GM19099 (cell line): ENCODE measurements around the gene DHRS7B.

Source experiments
- POLR2A ChIP-seq: IDR thresholded peaks from 3 replicates; pipeline ENCODE4 v1.6.1; 2011; ENCODE audit warnings: low read depth; ENCODE audit not compliant: insufficient read length; ENCODE audit errors: extremely low read depth

Gene DHRS7B

DNA sequence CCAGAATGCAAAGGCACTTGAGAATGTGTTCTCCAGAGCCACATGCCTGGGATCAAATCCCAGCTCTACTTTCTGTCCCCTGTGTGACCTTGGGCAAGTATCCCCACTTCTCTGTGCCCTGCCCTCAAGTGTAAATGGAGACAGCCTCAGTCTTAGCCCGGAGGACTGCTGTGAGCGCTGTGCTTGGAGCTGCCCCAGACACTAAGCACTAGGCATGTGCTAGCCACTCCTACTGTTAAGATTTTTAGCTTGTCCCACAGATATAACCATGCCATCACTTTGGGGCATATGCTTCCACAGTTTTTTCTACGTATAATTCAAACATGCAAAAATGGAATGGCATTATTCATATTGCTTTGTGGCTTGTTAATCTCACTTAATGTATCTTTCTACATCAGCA, 57.8 kb downstream of the DHRS7B start:
- TF ChIP-seq POLR2A = no peak

DNA sequence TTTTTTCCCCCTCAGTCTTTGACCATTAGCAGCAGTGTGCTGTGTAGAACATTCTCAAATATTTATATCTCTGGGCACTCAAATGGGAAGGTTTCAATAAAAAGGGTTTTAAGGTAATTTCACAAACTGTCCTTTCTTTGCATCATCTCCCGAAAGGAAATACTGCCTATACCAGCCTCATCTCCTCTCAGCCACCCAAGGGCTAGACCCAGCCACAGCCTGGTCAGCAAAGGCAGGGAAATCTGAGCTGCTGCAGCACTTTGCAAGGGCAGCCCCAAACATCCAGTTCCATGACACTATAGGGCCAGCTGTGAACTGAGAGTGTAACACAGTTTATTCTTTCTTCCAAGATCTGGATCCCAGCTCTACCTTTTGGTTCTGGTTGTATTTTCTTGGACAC, 58.3 kb downstream of the DHRS7B start:
- TF ChIP-seq POLR2A = no peak

DNA sequence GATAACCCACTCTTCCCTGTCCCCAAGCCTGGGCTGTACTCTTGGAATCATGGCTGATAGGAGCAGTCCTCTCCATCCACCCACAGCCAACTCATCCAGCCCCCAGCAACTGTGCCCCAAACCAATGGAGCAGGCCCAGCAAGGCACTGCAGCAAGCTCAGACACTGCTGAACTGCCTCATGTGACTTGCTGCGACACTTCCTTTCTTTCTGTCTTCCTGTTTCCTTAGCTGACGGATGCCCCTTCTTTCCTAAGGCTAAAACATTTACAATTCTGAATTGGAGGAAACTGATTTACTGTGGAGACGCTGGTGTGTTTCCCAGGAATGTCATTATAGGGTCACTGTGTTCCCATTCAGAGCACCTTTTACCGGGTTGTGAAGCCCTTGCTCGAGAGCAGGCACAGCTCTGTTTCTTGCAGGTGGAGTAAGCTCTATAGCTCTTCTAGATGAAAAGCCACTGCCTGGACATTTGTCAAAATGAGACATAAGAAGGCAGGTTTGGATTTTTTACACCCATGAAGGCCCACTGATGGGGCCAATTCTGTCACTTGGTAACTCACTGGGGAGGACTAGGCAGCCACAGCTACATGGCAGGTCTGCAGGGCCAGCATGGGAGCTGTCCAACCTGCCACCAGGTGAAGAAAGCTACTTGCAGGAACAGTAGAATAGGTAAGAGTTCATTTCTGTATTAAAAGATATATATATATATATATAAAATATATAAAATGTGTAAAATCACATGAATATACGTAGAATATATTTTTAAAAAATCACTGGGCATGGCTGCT, 59.8 kb downstream of the DHRS7B start:
- TF ChIP-seq POLR2A = no peak

DNA sequence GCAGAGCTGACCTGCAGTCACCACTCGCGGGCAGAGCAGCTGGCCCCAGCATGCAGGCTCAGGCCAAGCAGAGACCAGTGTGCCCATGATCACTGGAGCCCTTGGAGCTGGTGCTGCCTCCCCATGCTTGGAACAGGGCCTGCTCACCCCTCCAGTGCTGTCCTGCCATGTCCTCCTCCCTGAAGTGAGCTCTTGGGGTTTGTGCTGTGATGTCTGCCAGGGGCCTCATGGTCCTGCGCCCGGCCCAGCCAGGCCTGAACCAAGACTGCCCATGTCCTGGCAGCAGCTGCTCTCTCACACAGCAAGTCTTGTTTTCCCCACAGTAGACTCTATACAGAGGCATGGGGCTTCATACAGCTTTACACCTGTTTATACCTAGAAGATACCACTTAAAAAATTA, 62.6 kb downstream of the DHRS7B start:
- no peak for TF ChIP-seq POLR2A

DNA sequence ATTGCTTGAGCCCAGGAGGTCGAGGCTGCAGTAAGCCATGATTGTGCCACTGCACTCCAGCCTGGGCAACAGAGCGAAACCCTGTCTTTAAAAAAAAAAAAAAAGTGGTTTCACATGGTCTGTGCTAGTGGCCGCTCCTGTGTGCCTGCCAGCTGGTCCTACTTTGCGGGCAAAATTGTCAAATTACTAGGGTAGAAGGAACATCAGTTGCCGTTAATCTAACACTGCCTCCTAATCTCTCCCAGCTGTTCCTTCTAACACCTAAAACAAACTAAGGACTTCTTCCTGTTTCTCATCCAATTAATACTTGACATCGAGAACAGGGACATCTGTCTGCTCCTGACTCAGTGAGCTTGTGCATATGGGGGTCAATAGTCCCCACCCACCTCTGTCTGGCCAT, 63.3 kb downstream of the DHRS7B start:
- no peak for TF ChIP-seq POLR2A

DNA sequence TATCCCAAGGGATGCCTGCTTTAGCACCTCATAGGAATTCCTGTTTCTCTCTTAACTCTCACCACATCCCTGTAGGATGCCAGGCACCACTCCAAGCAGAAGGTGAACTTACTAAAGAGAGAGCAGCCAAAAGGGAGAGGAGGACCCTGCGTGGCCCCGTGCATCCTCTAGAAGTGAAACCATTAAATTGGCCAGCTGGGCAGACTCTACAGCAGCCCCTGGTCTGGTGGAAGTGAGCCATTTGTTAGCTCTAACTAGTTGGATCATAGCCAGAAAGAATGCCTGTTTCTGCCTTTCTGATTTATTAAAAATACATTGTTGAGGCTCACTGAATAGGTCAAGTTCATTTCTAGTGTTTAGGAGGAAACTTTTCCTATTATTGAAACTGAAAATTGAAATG, 64.9 kb downstream of the DHRS7B start:
- TF ChIP-seq POLR2A = no peak

DNA sequence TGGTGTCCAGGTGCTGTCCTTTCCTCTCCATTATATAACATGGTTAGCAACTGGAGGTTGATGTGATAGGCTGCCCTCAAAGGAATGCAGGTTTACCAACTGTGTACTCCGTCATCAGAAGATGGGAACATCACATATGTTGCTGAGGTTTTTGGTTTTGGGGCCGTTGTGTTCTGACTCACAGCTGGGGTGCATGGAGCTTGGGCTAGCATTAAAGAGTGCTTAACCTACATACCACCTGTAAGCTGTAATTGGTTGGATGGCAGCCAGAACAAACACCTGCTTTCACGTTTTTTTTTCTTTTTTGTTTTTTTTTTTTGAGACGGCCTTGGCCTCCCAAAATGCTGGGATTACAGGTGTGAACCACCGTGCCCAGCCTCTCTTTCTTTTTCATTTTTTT, 66.3 kb downstream of the DHRS7B start:
- no peak for TF ChIP-seq POLR2A

DNA sequence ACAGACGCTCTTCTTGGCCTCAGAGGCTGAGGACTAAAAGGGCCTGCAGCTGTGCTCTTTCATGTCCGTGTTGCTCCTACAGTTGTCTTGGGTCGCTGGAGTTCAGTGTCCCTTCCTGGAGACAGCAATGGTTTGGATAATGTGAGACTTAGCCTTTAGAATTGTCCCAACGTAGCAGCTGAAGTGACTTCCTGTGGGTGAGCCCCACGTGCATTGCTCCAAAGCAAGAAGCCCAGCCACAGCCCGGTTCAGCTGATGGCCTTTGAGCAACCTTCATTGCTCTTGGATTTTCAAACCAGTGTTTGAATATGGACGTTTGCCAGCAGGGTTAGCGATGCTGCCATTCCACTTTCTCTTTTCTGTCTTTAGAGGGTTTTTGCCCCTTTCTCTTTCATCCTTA, 67.5 kb downstream of the DHRS7B start:
- no peak for TF ChIP-seq POLR2A

DNA sequence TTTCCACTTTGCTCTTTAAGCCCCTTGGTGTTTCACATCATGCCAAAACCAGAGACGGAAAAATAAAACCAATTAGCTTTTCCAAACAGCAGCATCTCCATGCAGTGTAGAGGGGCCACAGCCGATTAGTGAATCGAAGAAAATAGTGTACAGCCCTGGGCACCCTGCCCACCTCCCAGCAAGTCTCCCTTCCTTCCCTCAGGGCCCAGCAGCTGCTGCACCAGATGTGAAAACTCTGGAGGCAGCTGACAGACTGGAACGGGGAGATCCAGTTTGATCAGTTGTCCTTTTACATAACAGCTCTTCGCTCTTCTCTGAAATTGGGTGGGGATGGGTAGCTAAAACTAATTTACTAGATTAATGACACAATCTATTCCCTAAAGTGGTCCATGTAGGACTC, 67.9 kb downstream of the DHRS7B start:
- TF ChIP-seq POLR2A = no peak

DNA sequence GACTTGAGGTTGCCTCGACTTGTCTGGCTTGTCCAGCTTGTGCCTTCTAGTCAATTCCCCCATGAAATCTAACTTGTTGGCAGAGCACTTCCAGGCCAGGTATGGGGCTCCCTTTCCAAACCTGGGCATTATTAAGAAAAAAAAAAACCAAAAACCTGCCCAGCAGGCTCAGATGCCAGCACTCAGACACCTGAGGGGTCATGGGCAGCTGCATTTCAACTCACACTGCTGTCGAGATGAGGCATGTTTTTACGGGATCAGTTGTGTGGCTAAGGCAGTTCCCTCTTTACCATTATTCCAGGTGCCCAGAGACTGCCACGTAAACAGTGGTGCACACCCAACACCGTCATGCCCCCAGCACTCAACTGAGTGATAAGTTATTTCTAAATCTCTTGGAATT, 69.4 kb downstream of the DHRS7B start:
- no peak for TF ChIP-seq POLR2A

DNA sequence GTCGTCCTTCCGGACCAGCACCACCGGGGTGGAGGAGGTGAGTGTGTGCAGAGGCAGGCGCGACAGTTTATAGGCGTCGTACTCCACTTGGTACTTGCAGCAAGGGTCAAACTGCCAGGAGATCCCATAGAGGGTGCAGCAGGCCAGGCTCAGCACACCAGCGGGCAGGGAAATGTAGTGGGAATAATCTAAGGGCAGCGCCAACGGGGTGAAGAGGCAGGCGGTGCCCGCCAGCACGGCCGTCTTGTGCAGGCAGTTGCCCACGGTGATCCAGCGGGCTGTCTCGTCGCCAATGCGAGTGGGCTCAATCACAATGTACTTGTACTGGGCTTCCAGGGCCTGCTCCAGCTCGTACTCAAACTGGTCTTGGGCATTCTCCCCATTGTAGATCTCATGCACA, 71.6 kb downstream of the DHRS7B start:
- TF ChIP-seq POLR2A = no peak

DNA sequence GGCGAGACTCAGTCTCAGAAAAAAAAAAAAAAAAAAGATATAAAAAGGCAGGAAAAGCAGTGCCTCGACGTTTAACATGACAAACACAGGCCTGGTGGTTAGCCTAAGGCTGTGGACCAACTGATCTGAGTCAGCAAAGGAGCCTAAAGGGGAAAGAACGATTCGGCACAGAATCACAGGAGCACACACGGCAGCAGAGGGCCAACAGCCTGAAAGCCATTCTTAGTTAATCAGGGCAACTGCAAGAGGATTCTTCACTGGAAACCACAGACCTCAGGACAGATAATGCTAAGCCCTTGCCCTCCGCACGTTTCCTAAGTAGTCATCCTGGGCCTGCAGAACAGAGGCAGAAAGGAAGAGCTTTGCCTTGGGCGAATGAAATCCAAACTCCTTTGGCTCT, 72.5 kb downstream of the DHRS7B start:
- no peak for TF ChIP-seq POLR2A

DNA sequence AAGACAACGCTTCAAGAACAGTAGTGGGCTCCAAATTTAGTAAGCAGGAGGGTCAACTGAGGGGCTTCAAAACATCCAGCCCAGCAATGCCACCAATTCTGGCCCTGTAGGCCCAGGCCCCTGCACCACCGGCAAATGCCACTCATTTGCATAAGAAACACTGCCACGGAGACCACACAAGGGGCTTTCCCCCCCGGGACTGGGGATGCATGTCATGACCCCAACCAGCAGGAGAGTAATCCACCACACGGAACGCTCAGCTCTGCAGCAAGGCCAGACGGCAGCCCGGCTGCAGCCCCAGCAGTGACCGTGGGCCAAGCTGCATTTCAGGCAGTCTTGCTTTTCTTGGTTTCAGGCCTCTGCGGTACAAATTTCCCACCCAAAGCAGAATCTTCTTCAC, 73.1 kb downstream of the DHRS7B start:
- no peak for TF ChIP-seq POLR2A

DNA sequence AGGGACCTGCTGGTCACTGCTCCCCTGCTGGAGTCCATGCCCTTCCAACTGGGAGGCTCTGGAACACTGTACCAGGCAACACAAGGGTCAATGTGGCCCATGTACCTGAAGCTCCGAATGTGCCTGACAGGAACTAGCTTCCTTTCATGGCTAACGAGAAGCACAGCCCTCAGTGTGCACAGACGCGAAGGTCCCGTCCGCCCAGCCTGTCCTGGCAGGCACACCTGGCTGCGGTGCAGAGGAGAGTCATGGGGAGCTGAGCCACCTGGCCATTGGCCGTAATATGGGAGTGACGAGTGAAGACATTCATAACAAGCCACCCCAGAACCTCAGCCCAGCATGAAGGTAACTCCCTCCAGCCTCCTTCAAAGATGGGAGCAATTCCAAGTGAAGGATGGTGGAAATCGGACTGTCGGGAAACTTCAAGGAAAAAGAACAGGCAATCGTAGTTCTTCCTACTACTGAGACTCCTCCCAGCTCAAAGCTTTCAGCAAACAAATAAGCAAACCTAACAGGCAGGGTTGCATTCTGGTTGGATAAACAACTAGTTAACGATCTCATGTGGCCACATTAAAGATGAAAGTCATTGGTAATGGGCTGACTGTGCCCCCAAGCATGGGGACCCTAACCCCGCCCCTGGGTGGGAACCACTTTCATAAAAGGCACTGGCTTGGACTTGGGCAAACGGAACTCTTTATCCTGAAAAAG, 74.0 kb downstream of the DHRS7B start:
- no peak for TF ChIP-seq POLR2A

DNA sequence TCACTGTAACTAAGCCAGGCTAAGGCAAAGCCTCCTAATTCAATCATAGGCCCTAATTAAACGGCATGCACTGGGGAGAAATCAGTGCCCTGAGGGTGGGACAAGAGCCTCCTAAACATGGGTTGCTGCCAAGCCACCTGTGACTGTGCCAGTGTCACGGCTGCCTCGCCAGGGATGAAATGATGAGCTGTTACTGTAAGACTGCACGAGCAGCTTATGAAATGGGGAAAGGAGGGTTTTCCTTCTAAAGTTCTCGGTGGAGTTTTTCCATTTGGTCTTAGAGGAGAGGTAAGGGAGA, 74.5 kb downstream of the DHRS7B start:
- TF ChIP-seq POLR2A = no peak

DNA sequence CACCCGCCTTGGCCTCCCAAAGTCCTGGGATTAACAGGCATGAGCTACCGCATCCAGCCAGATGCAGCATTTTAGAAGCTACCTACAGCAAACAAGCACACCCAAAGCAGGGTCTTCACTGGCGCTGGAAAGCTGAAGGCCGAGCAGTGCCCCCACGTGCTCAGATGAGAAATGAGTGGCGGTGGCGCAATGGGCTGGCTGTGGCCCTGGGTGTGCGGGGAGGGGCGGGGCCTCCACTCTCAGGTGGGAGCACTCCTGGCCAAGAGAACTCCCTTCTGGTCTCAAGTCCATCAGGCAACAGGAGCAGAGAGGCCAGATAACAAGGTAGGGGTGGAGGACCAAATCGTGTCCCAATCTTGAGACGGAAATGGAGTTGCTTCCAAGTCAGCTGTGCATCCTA, 75.1 kb downstream of the DHRS7B start:
- no peak for TF ChIP-seq POLR2A

DNA sequence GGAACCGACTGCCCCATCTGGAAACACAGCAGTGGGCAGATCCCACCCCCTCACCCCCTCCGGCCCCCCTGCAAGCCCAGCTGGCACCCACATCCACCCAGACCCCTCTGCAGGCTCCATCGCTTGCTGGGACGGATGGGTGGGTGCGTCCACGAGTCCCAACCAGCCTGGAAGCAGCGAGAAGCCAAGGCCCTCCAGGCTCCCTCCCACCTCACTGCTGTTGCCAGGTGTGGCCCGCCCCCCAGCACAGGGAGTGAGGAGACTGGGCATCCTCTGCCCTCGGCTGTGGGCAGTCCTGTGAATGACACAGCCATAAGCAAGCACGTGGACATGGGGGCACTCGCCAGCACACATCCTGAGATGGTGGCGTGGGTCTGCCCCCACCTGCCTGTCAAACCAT, 75.7 kb downstream of the DHRS7B start:
- no peak for TF ChIP-seq POLR2A
